Adrenal gland (tissue), 12 donors: Measurements from ENCODE around the gene SLC22A2. TPM values are rescaled to one million over a fixed set of nuclear protein-coding genes. Genes with fewer than 3 reads are reported as not detected.

Experiments
- DNase-seq, 7 donors: peaks; one replicate each; pipeline ENCODE4 v3.0.0-alpha.2; 2019 to 2020
- H3K27ac ChIP-seq, 5 donors: fragments of 200-600 bp; sonication (generic) in 4 of 5; 1 replicate in 3 of 5; 2 replicates in 2 of 5; pipeline versions ENCODE4 v1.5.1 to v1.8.0; 2016 to 2020; ENCODE audit warnings: mild to moderate bottlenecking in 1 of 5
- H3K27me3 ChIP-seq: fragments of 200-600 bp; 2 replicates; pipeline ENCODE4 v1.8.0; 2021
- H3K36me3 ChIP-seq, 2 donors: fragments of 200-600 bp; replicated peaks in 1 of 2; 1 replicate in 1 of 2; 2 replicates in 1 of 2; pipeline versions ENCODE4 v1.5.1 to v1.8.0; 2018 to 2022
- H3K4me1 ChIP-seq, 2 donors: fragments of 200-600 bp; replicated peaks in 1 of 2; 1 replicate in 1 of 2; 2 replicates in 1 of 2; pipeline versions ENCODE4 v1.5.1 to v1.8.0; 2018 to 2021
- H3K4me3 ChIP-seq, 4 donors: fragments of 200-600 bp; sonication (generic) in 3 of 4; one replicate each; pipeline ENCODE4 v1.5.1; 2016 to 2018
- H3K9me3 ChIP-seq, 3 donors: fragments of 200-600 bp; sonication (generic) in 1 of 3; replicated peaks in 1 of 3; 1 replicate in 2 of 3; 2 replicates in 1 of 3; pipeline versions ENCODE4 v1.5.1 to v1.8.0; 2016 to 2021
- POLR2A ChIP-seq, 2 donors: fragments of 450-650 bp; IDR thresholded peaks; one replicate each; pipeline ENCODE4 v1.6.1; 2017; ENCODE audit warnings: antibody characterized with exemption in 2 of 2, mild to moderate bottlenecking in 2 of 2, moderate library complexity in 1 of 2
- WGBS, 4 donors: extraction: QIAGEN DNeasy Blood & Tissue Kit in 2 of 4; methylation state at CpG; one replicate each; pipeline versions ENCODE4 v1.1.5 to v1.1.7; 2013 to 2017; 5-methylcytosine and 5-hydroxymethylcytosine counted together
- intact Hi-C, 2 donors: fragments of 100-400 bp; cut with DNase I; formaldehyde crosslinking; loops; one replicate each; pipeline versions ENCODE4 v1.14.1 to v1.15.0; 2022 to 2023
- polyA plus RNA-seq, 3 donors: library from polyadenylated mRNA; stranded (reverse); fragments of 200-250 nt in 2 of 3; fragments of 350-450 nt in 1 of 3; fragmentation: Illumina TruSeq in 1 of 3; extraction: RNeasy Lipid Tissue Mini Kit (QIAGEN cat#74804) in 1 of 3; gene quantifications; one replicate each; pipeline ENCODE4 v1.2.3, GENCODE V29; 2013 to 2014
- total RNA-seq, 9 donors: library from RNA; depleted of rRNA in 4 of 9; stranded (reverse); fragments of >200 nt in 4 of 9; fragments of 120-200 nt in 1 of 9; fragmentation: NEBNext Ultra II Directional in 1 of 9; extraction: Animal tissue kit (Norgen Biotek cat#: 25700) in 1 of 9; gene quantifications; one replicate each; pipeline versions ENCODE4 v1.1.0 to v1.2.4, GENCODE V29; 2013 to 2023
- TF ChIP-seq, protein P1 (sequence below), 6 experiments: fragments of 450-650 bp in 4 of 6; fragments of 200-600 bp in 2 of 6; sonication (generic) in 1 of 6; IDR thresholded peaks; 1 replicate in 5 of 6; 2 replicates in 1 of 6; pipeline versions ENCODE4 v1.5.1 to v1.8.0; 2016 to 2021; ENCODE audit warnings: antibody characterized with exemption in 6 of 6, mild to moderate bottlenecking in 2 of 6, moderate library complexity in 1 of 6
- donor health status: healthy with polysubstance abuse.
- donor health status: Bipolar disorder and iron deficiency.
- donor health status: DM: yes; HTN: yes; CAD: no.
- donor health status: DM: no; HTN: no; CAD: no.
- donor health status: DM: no; HTN: no; CAD: no.
- donor health status: DM: yes; HTN: yes; CAD: no.

SLC22A2 gene
- total and polyA plus RNA-seq, 12 donors = not detected

DNA sequence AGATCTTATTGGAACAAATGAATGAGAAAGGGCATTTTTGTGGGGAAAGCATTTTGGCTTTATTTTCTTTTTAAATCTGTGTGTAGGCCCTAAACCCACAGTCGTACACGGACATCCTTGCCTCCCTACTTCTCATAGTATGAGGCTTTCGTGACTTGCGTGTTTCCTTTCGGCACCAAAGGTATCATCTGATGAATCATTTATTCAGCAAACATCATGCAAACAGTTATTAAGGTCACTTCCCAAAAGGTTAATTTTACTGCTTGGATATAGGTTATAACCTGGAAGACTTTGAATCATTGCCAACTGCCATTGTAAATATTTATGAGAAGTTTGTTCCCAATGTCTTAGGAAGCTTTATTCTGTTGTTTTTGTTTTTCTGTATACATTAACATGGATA, 15.1 kb upstream of the SLC22A2 start:
- intact Hi-C loops = no loop called here
- no peak for DNase-seq
- WGBS, 4 donors = 69 to 85% (median 78%) methylated on average over 5 of the region's 5 CpGs
- Histone ChIP-seq H3K4me1 (no peaks in the 10 kb centered on the region), H3K9me3 (no peaks in the 10 kb centered on the region), H3K36me3 (no peaks in the 10 kb centered on the region), H3K27ac (no peak overlapping the region), H3K4me3 (no peak overlapping the region), H3K27me3 (no peaks in the 10 kb centered on the region)
- TF ChIP-seq, protein P1, sequence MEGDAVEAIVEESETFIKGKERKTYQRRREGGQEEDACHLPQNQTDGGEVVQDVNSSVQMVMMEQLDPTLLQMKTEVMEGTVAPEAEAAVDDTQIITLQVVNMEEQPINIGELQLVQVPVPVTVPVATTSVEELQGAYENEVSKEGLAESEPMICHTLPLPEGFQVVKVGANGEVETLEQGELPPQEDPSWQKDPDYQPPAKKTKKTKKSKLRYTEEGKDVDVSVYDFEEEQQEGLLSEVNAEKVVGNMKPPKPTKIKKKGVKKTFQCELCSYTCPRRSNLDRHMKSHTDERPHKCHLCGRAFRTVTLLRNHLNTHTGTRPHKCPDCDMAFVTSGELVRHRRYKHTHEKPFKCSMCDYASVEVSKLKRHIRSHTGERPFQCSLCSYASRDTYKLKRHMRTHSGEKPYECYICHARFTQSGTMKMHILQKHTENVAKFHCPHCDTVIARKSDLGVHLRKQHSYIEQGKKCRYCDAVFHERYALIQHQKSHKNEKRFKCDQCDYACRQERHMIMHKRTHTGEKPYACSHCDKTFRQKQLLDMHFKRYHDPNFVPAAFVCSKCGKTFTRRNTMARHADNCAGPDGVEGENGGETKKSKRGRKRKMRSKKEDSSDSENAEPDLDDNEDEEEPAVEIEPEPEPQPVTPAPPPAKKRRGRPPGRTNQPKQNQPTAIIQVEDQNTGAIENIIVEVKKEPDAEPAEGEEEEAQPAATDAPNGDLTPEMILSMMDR (IDR thresholded peaks at IDR 0.05) = no peak
- TF ChIP-seq POLR2A (IDR thresholded peaks at IDR 0.05) = no peak

DNA sequence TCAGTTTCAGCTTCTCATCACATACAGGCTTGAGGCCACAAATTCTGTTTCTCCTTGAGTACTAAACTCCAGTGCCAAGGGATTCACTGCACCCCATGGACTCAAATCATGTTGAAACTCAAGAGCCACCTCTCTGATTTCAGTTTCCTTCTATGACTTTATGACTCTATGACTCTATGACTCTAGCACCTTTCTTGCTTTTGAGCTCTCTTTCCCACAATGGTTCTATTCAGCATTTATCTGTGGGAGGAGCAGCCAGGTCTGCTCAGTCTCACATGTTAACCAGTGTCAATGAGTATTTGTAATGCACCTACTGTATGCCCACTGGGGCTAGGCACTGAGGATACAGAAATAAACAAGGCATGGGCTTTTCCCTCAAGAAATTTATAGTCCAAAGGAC, 14.6 kb upstream of the SLC22A2 start:
- no peak for DNase-seq
- no peaks in the 10 kb centered on the region for H3K4me1 ChIP-seq

DNA sequence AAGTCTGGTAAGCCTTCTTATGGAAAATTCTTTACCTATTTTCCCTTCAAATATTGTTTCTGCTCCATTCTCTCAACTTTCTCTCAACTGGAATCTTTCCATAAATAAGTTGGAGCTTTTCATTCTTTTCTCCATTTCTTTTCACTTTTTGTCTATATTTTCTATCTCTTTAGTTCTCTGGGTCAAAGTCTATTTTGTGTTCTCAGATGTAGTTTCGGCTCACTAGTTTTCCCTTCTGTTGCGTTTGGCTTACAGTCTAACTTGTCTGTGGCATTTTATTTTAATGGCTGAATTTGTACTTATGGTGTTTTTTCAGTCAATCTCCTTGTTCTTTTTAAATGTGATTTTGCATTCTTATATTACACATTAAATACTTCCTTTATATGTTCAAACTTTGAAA, 14.1 kb upstream of the SLC22A2 start:
- intact Hi-C loops = no loop called here
- Histone ChIP-seq H3K4me1 (no peaks in the 10 kb centered on the region), H3K4me3 (no peak overlapping the region), H3K27ac (no peak overlapping the region), H3K36me3 (no peaks in the 10 kb centered on the region), H3K9me3 (no peaks in the 10 kb centered on the region), H3K27me3 (no peaks in the 10 kb centered on the region)
- no peak for DNase-seq
- 91 to 96% (median 93%) methylated on average over 2 of the region's 2 CpGs for WGBS, 4 donors
- TF ChIP-seq POLR2A (IDR thresholded peaks at IDR 0.05) = no peak
- TF ChIP-seq, protein P1 (IDR thresholded peaks at IDR 0.05) = no peak

More for the DNA sequence above, 14.6 kb upstream of the SLC22A2 start:
- H3K27ac ChIP-seq = no peak overlapping the region
- intact Hi-C loops = no loop called here
- H3K27me3 ChIP-seq = no peaks in the 10 kb centered on the region
- H3K36me3 ChIP-seq = no peaks in the 10 kb centered on the region
- no peak for TF ChIP-seq POLR2A (IDR thresholded peaks at IDR 0.05)
- TF ChIP-seq, protein P1 (IDR thresholded peaks at IDR 0.05) = no peak
- H3K4me3 ChIP-seq = no peak overlapping the region
- no peaks in the 10 kb centered on the region for H3K9me3 ChIP-seq

DNA sequence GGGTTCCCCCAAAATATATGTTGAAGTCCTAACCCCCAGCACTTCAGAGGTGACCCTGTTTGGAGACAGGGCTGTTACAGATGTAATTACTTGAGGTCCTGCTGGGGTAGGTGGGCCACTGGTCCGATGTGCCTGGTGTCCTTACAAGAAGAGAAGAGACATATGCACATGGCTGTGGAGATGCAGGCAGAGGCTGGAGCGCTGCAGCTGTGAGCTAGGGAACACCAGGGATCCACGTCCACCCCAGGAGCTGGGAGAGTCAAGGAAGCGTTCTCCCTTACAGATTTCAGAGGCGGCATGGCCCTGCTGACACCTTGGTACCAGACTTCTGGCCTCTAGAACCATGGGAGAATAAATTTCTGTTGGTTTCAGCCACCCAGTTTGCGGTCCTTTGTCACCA, 11.7 kb upstream of the SLC22A2 start:
- no peak for DNase-seq
- no peak overlapping the region for H3K27ac ChIP-seq
- H3K36me3 ChIP-seq = no peaks in the 10 kb centered on the region
- WGBS, 4 donors = 74 to 90% (median 83%) methylated on average over 5 to 6 of the region's 6 CpGs
- no peaks in the 10 kb centered on the region for H3K27me3 ChIP-seq
- H3K9me3 ChIP-seq = no peaks in the 10 kb centered on the region
- intact Hi-C loops = no loop called here
- no peak for TF ChIP-seq POLR2A (IDR thresholded peaks at IDR 0.05)
- TF ChIP-seq, protein P1 (IDR thresholded peaks at IDR 0.05) = no peak
- H3K4me1 ChIP-seq = no peaks in the 10 kb centered on the region
- no peak overlapping the region for H3K4me3 ChIP-seq
